Gastroesophageal sphincter (tissue), 3 donors: ENCODE data around the gene SLC39A2.

ENCODE experiments used
- CTCF ChIP-seq, 4 experiments: fragments of 200-600 bp in 2 of 4; fragments of 450-650 bp in 2 of 4; sonication (generic) in 1 of 4; IDR thresholded peaks; one replicate each; pipeline ENCODE4 v1.5.1; 2017 to 2019; ENCODE audit warnings: antibody characterized with exemption in 4 of 4, mild to moderate bottlenecking in 2 of 4, moderate library complexity in 2 of 4
- EP300 ChIP-seq: sonication (generic); formaldehyde crosslinking; IDR thresholded peaks from one replicate; pipeline ENCODE4 v1.6.1; 2017; ENCODE audit warnings: antibody characterized with exemption, mild to moderate bottlenecking
- POLR2A ChIP-seq, 2 donors: fragments of 450-650 bp; IDR thresholded peaks; one replicate each; pipeline ENCODE4 v1.6.1; 2017; ENCODE audit warnings: antibody characterized with exemption in 2 of 2, mild to moderate bottlenecking in 2 of 2, moderate library complexity in 1 of 2
- POLR2AphosphoS5 ChIP-seq: sonication (generic); formaldehyde crosslinking; IDR thresholded peaks from one replicate; pipeline ENCODE4 v1.6.1; 2017; ENCODE audit warnings: antibody characterized with exemption

- TF ChIP-seq CTCF (IDR thresholded peaks at IDR 0.05) = no peak
- no peak for TF ChIP-seq POLR2AphosphoS5
- no peak for TF ChIP-seq POLR2A (IDR thresholded peaks at IDR 0.05)
- no peak for TF ChIP-seq EP300
These were observed 20.3 kb downstream of the SLC39A2 start for GRCh38 chr14:21019366-21019765.
